HepG2 (cell line): ENCODE measurements around the gene RBMY1J. TPM values are rescaled to one million over a fixed set of nuclear protein-coding genes. Genes with fewer than 3 reads are reported as not detected.

Source experiments
- ATAC-seq: fragments of 200-7000 bp; cut with Tn5 transposase; 3 replicates; pipeline ENCODE4 v1.9.1; 2020; ENCODE audit warnings: mild to moderate bottlenecking, moderate library complexity
- BruUV-seq: library from RNA; stranded (reverse); fragments of 400-500 nt; replicated peaks from 2 replicates; lab custom pipeline; 2021; lab: Mats Ljungman, UMichigan
- CTCF ChIA-PET: fragments of 300-600 bp; formaldehyde crosslinking; extraction: SDS; loops from one replicate; lab custom pipeline; 2021; ENCODE audit warnings: low total read pairs, inconsistent platforms, low intra/inter-chr PET ratio; lab: Yijun Ruan, JAX
- POLR2A ChIA-PET: fragments of 350-600 bp; sonication (Branson Sonifier 250); formaldehyde crosslinking; loops from one replicate; lab custom pipeline; 2020; ENCODE audit warnings: antibody characterized with exemption, inconsistent platforms; lab: Yijun Ruan, JAX
- DNase-seq: peaks from one replicate; pipeline ENCODE4 v3.0.0-alpha.2; 2015; ENCODE audit warnings: low spot score
- FAIRE-seq: peaks from 3 replicates; lab custom pipeline; 2011; peaks lifted over from hg19 to GRCh38; lab: Jason Lieb, UNC
- H2AFZ ChIP-seq: one replicate; pipeline ENCODE4 v1.6.1; 2011; ENCODE audit warnings: low read length, inconsistent platforms
- H3K27ac ChIP-seq: fragments of 300-600 bp; 3 replicates; pipeline ENCODE4 v1.8.0; 2011; ENCODE audit warnings: mixed run types, mild to moderate bottlenecking, mixed read lengths, low read length, inconsistent platforms; ENCODE audit not compliant: insufficient read depth; ENCODE audit errors: extremely low read length
- H3K27me3 ChIP-seq, 2 experiments: fragments of 200-600 bp in 1 of 2; 2 replicates in 1 of 2; 3 replicates in 1 of 2; pipeline versions ENCODE4 v1.6.0 to v1.8.0; 2011; ENCODE audit warnings: low read length in 2 of 2, mild to moderate bottlenecking in 2 of 2, moderate library complexity in 2 of 2, inconsistent platforms in 1 of 2; ENCODE audit not compliant: insufficient read depth in 2 of 2, control insufficient read depth in 1 of 2
- H3K36me3 ChIP-seq, 2 experiments: fragments of 200-600 bp in 1 of 2; replicated peaks in 1 of 2; 2 replicates in 1 of 2; 3 replicates in 1 of 2; pipeline versions ENCODE4 v1.5.1 to v1.8.0; 2011; ENCODE audit warnings: low read length in 2 of 2, inconsistent platforms in 1 of 2; ENCODE audit not compliant: insufficient read depth in 2 of 2, control insufficient read depth in 1 of 2
- H3K4me1 ChIP-seq: 2 replicates; pipeline ENCODE4 v1.5.1; 2012; ENCODE audit warnings: low read length, inconsistent platforms; ENCODE audit not compliant: insufficient read depth
- H3K4me2 ChIP-seq: 2 replicates; pipeline ENCODE4 v1.6.0; 2011; ENCODE audit warnings: low read depth, low read length, inconsistent platforms
- H3K4me3 ChIP-seq, 3 experiments: fragments of 200-600 bp in 1 of 3; sonication (generic), shearing (Covaris generic) in 1 of 3; replicated peaks in 1 of 3; 2 replicates each; pipeline ENCODE4 v1.5.1; 2011 to 2016; ENCODE audit warnings: low read length in 3 of 3, inconsistent platforms in 2 of 3, low read depth in 2 of 3, mild to moderate bottlenecking in 2 of 3, control low read depth in 1 of 3, mixed read lengths in 1 of 3; ENCODE audit not compliant: insufficient read depth in 1 of 3
- H3K79me2 ChIP-seq: one replicate; pipeline ENCODE4 v1.6.1; 2011; ENCODE audit warnings: low read length, inconsistent platforms; ENCODE audit not compliant: insufficient read depth
- H3K9ac ChIP-seq: 2 replicates; pipeline ENCODE4 v1.6.0; 2011; ENCODE audit warnings: mild to moderate bottlenecking, low read depth, low read length, inconsistent platforms; ENCODE audit not compliant: insufficient read depth
- H3K9me3 ChIP-seq: 2 replicates; pipeline ENCODE4 v1.5.1; 2012; ENCODE audit warnings: mild to moderate bottlenecking, low read length
- H4K20me1 ChIP-seq: 2 replicates; pipeline ENCODE4 v1.6.0; 2011; ENCODE audit warnings: inconsistent platforms, mild to moderate bottlenecking, low read length, moderate library complexity; ENCODE audit not compliant: insufficient read depth
- CBX1 ChIP-seq: IDR thresholded peaks from one replicate; pipeline ENCODE4 v1.6.1; 2016; ENCODE audit warnings: antibody characterized with exemption, low read depth
- ELF1 ChIP-seq: sonication (generic); formaldehyde crosslinking; IDR thresholded peaks from 2 replicates; pipeline ENCODE4 v1.4.0; 2020; ENCODE audit warnings: missing genetic modification reagents
- KAT2B ChIP-seq: fragments of 150-350 bp; IDR thresholded peaks from 2 replicates; pipeline ENCODE4 v1.6.1; 2014; ENCODE audit warnings: low read depth, low read length, borderline replicate concordance
- KDM1A ChIP-seq: IDR thresholded peaks from 2 replicates; pipeline ENCODE4 v1.6.1; 2016; ENCODE audit warnings: missing compliant biosample characterization
- MATR3 ChIP-seq: sonication (generic); formaldehyde crosslinking; IDR thresholded peaks from 2 replicates; pipeline ENCODE4 v1.4.0; 2020; ENCODE audit warnings: missing genetic modification reagents
- POLR2G ChIP-seq: fragments of 200-400 bp; formaldehyde crosslinking; IDR thresholded peaks from 2 replicates; pipeline ENCODE4 v1.6.1; 2018; ENCODE audit warnings: mild to moderate bottlenecking, low read depth, low read length, moderate library complexity
- RFX5 ChIP-seq: IDR thresholded peaks from 2 replicates; pipeline ENCODE4 v1.6.1; 2011; ENCODE audit warnings: low read depth, low read length, improper control_type of control experiment
- SMYD3 ChIP-seq: sonication (generic); formaldehyde crosslinking; IDR thresholded peaks from 2 replicates; pipeline ENCODE4 v1.8.1; 2023; ENCODE audit warnings: mild to moderate bottlenecking, missing genetic modification reagents
- U2AF2 ChIP-seq: fragments of 200-400 bp; formaldehyde crosslinking; IDR thresholded peaks from 2 replicates; pipeline ENCODE4 v1.6.1; 2017; ENCODE audit warnings: low read depth, mild to moderate bottlenecking, low read length
- ZBTB20 ChIP-seq: sonication (generic); formaldehyde crosslinking; IDR thresholded peaks from 2 replicates; pipeline ENCODE4 v1.8.1; 2023; ENCODE audit warnings: missing genetic modification reagents, low read depth, mild to moderate bottlenecking, borderline replicate concordance
- ZFP37 ChIP-seq: sonication (generic); formaldehyde crosslinking; IDR thresholded peaks from 2 replicates; pipeline ENCODE4 v1.4.0; 2020; ENCODE audit warnings: missing genetic modification reagents, borderline replicate concordance
- ZNF10 ChIP-seq: sonication (generic); formaldehyde crosslinking; IDR thresholded peaks from 2 replicates; pipeline ENCODE4 v1.4.0; 2020; ENCODE audit warnings: mild to moderate bottlenecking, low read depth, missing genetic modification reagents, borderline replicate concordance
- ZNF253 ChIP-seq: sonication (generic); formaldehyde crosslinking; IDR thresholded peaks from 2 replicates; pipeline ENCODE4 v1.8.0; 2022; ENCODE audit warnings: mild to moderate bottlenecking, missing genetic modification reagents, borderline replicate concordance
- ZNF34 ChIP-seq: sonication (generic); formaldehyde crosslinking; IDR thresholded peaks from 2 replicates; pipeline ENCODE4 v1.4.0; 2020; ENCODE audit warnings: mild to moderate bottlenecking, missing genetic modification reagents, borderline replicate concordance
- ZNF431 ChIP-seq: sonication (generic); formaldehyde crosslinking; IDR thresholded peaks from 2 replicates; pipeline ENCODE4 v1.9.0; 2022; ENCODE audit warnings: missing genetic modification reagents, low read depth, mild to moderate bottlenecking, borderline replicate concordance
- ZNF709 ChIP-seq: sonication (generic); formaldehyde crosslinking; IDR thresholded peaks from 2 replicates; pipeline ENCODE4 v1.5.0; 2020; ENCODE audit warnings: mild to moderate bottlenecking, missing genetic modification reagents
- ZNF775 ChIP-seq: sonication (generic); formaldehyde crosslinking; IDR thresholded peaks from 2 replicates; pipeline ENCODE4 v1.4.0; 2020; ENCODE audit warnings: missing genetic modification reagents, mild to moderate bottlenecking, moderate library complexity, borderline replicate concordance
- in situ Hi-C: cut with HindIII; loops from 2 replicates; pipeline ENCODE4 v1.10.0; 2017; ENCODE audit warnings: low pct_unique_long_range_greater_than_20kb; ENCODE audit not compliant: extremely low pct_ligation_motif_present
- intact Hi-C: fragments of 100-400 bp; cut with micrococcal nuclease; formaldehyde crosslinking; loops from one replicate; pipeline ENCODE4 v1.10.0; 2022; ENCODE audit not compliant: unreplicated experiment
- polyA plus RNA-seq, 8 experiments: library from polyadenylated mRNA; depleted of rRNA in 3 of 8; stranded (reverse) in 7 of 8; unstranded in 1 of 8; fragments of >200 nt; fragmentation: Illumina TruSeq in 4 of 8; extraction: Trizol in 4 of 8; gene quantifications; 2 replicates each; pipeline versions ENCODE4 v1.2.1 to v1.2.3, GENCODE V29; 2011 to 2016; ENCODE audit warnings: low read depth in 4 of 8, missing spikeins in 1 of 8, mixed read lengths in 1 of 8; ENCODE audit not compliant: insufficient read depth in 1 of 8
- total RNA-seq, 5 experiments: library from RNA; depleted of rRNA; stranded (reverse); fragments of >200 nt; fragmentation: Illumina TruSeq; extraction: Trizol; gene quantifications; 2 replicates each; pipeline ENCODE4 v1.2.3, GENCODE V29; 2016; ENCODE audit warnings: low read depth in 1 of 5
- TF ChIP-seq, protein P1 (sequence below): sonication (generic); formaldehyde crosslinking; IDR thresholded peaks from 2 replicates; pipeline ENCODE4 v1.9.0; 2021; ENCODE audit warnings: missing genetic modification reagents, borderline replicate concordance

RBMY1J gene
- total and polyA plus RNA-seq, 2 of the 13 experiments (the other 11 are each of a cell fraction or from before 2014, with no cell fraction given) = not detected

DNA sequence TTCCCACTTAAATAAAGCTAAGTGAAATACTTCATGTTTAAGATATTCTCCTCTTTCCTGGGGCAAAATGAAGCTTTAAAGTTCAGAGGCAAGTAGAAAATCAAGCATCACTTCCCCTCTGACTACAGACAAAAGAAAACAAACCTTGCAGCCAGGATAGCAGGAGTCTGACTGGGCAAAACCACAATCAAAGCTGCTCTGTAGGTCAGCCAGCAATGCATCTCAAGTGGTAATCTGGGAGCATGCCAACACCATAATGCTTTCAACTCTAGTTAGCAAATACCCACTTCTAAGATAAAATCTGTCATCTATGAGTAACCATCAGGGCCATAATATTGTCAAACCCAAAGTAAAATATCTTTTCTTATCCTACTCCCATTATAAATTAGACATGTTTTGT is 32.6 kb upstream of the RBMY1J start:
- Histone ChIP-seq H3K79me2 (no peaks in the 10 kb centered on the region), H2AFZ (no peak overlapping the region), H3K4me1 (no peaks in the 10 kb centered on the region), H3K27ac (no peak overlapping the region), H3K9ac (no peak overlapping the region), H3K27me3 (no peaks in the 10 kb centered on the region), H3K36me3 (no peaks in the 10 kb centered on the region), H3K9me3 (no peaks in the 10 kb centered on the region; the same call in 1 of the 2 replicates), H4K20me1 (no peaks in the 10 kb centered on the region), H3K4me2 (no peak overlapping the region), H3K4me3 (no peak overlapping the region)
- ChIA-PET POLR2A (no interaction called here), CTCF (no interaction called here)
- no TSS peak for BruUV-seq
- intact Hi-C loops = no loop called here
- FAIRE-seq (no peak), ATAC-seq (no peak), DNase-seq (no peak)
- in situ Hi-C loops = no loop called here
- TF ChIP-seq ZNF431 (CRISPR knock-in tag) (no peak), CBX1 (no peak), POLR2G (no peak), RFX5 (no peak), ZBTB20 (CRISPR knock-in tag) (no peak), ELF1 (no peak), U2AF2 (no peak), ZNF775 (CRISPR knock-in tag) (no peak), MATR3 (CRISPR knock-in tag) (no peak), SMYD3 (no peak), ZNF34 (CRISPR knock-in tag) (no peak), ZNF709 (CRISPR knock-in tag) (no peak), KDM1A (CRISPR knock-in tag) (no peak), ZFP37 (CRISPR knock-in tag) (no peak), KAT2B (no peak), ZNF253 (no peak), ZNF10 (CRISPR knock-in tag) (no peak)
- TF ChIP-seq, protein P1, sequence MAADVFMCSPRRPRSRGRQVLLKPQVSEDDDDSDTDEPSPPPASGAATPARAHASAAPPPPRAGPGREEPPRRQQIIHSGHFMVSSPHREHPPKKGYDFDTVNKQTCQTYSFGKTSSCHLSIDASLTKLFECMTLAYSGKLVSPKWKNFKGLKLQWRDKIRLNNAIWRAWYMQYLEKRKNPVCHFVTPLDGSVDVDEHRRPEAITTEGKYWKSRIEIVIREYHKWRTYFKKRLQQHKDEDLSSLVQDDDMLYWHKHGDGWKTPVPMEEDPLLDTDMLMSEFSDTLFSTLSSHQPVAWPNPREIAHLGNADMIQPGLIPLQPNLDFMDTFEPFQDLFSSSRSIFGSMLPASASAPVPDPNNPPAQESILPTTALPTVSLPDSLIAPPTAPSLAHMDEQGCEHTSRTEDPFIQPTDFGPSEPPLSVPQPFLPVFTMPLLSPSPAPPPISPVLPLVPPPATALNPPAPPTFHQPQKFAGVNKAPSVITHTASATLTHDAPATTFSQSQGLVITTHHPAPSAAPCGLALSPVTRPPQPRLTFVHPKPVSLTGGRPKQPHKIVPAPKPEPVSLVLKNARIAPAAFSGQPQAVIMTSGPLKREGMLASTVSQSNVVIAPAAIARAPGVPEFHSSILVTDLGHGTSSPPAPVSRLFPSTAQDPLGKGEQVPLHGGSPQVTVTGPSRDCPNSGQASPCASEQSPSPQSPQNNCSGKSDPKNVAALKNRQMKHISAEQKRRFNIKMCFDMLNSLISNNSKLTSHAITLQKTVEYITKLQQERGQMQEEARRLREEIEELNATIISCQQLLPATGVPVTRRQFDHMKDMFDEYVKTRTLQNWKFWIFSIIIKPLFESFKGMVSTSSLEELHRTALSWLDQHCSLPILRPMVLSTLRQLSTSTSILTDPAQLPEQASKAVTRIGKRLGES = no peak
